CD4-positive, alpha-beta T cell (primary cell): ENCODE measurements around the gene ETFB. TPM values are rescaled to one million over a fixed set of nuclear protein-coding genes. Genes with fewer than 3 reads are reported as not detected.

ENCODE experiments used
- ATAC-seq: fragments of 200-7000 bp; cut with Tn5 transposase; one replicate; pipeline ENCODE4 v1.10.0; 2022; ENCODE audit warnings: mild to moderate bottlenecking; ENCODE audit not compliant: poor library complexity
- CTCF ChIA-PET: fragments of 350-600 bp; sonication (Branson Sonifier 250); formaldehyde crosslinking; loops from one replicate; lab custom pipeline; 2021; ENCODE audit warnings: antibody characterized with exemption, inconsistent platforms; lab: Charles Lee
- POLR2A ChIA-PET: fragments of 350-600 bp; sonication (Branson Sonifier 250); formaldehyde crosslinking; loops from one replicate; lab custom pipeline; 2021; ENCODE audit warnings: antibody characterized with exemption, inconsistent platforms; lab: Charles Lee
- DNase-seq, 14 experiments: peaks; one replicate each; pipeline ENCODE4 v3.0.0-alpha.2; 2013 to 2020; ENCODE audit warnings: mixed read lengths in 2 of 14
- H3K27ac ChIP-seq, 2 donors: one replicate each; pipeline versions ENCODE4 v1.5.1 to v1.7.0; 2013; ENCODE audit warnings: low read length in 2 of 2, low read depth in 1 of 2, mild to moderate bottlenecking in 1 of 2
- H3K27me3 ChIP-seq, 2 experiments: 1 replicate in 1 of 2; 2 replicates in 1 of 2; pipeline versions ENCODE4 v1.6.1 to v1.7.0; 2013; ENCODE audit warnings: low read length in 2 of 2, control low read depth in 1 of 2, mild to moderate bottlenecking in 1 of 2, moderate library complexity in 1 of 2; ENCODE audit not compliant: insufficient read depth in 2 of 2, control insufficient read depth in 1 of 2
- H3K36me3 ChIP-seq: one replicate; pipeline ENCODE4 v1.6.1; 2013; ENCODE audit warnings: low read length, control low read depth; ENCODE audit not compliant: insufficient read depth
- H3K4me1 ChIP-seq: one replicate; pipeline ENCODE4 v1.6.1; 2013; ENCODE audit warnings: low read length, control low read depth; ENCODE audit not compliant: insufficient read depth
- H3K4me3 ChIP-seq: one replicate; pipeline ENCODE4 v1.5.1; 2013; ENCODE audit warnings: mild to moderate bottlenecking, low read length, moderate library complexity
- H3K9me3 ChIP-seq, 2 experiments: 1 replicate in 1 of 2; 2 replicates in 1 of 2; pipeline versions ENCODE4 v1.6.1 to v1.7.0; 2013; ENCODE audit warnings: low read length in 2 of 2, mild to moderate bottlenecking in 2 of 2, control low read depth in 1 of 2, moderate library complexity in 1 of 2; ENCODE audit not compliant: control insufficient read depth in 1 of 2, insufficient read depth in 1 of 2
- H3K27ac Mint-ChIP-seq: one replicate; pipeline ENCODE4 v1.8.0; 2020; ENCODE audit warnings: mixed read lengths
- H3K27me3 Mint-ChIP-seq: one replicate; pipeline ENCODE4 v1.8.0; 2021; ENCODE audit warnings: mixed read lengths
- H3K36me3 Mint-ChIP-seq: one replicate; pipeline ENCODE4 v1.8.0; 2021; ENCODE audit warnings: low read depth, mixed read lengths
- H3K4me1 Mint-ChIP-seq: one replicate; pipeline ENCODE4 v1.8.0; 2021; ENCODE audit warnings: low read depth, mixed read lengths
- H3K4me3 Mint-ChIP-seq: one replicate; pipeline ENCODE4 v1.8.0; 2020; ENCODE audit warnings: mild to moderate bottlenecking, mixed read lengths
- H3K9me3 Mint-ChIP-seq: one replicate; pipeline ENCODE4 v1.8.0; 2020; ENCODE audit warnings: mixed read lengths
- CTCF ChIP-seq: fragments of 200-600 bp; IDR thresholded peaks from one replicate; pipeline ENCODE4 v1.8.0; 2022; ENCODE audit warnings: antibody characterized with exemption, mild to moderate bottlenecking
- intact Hi-C, 2 experiments: fragments of 100-400 bp; cut with DNase I in 1 of 2; cut with micrococcal nuclease in 1 of 2; formaldehyde crosslinking; loops; one replicate each; pipeline versions ENCODE4 v1.15.1 to v1.9.0; 2023 to 2025; cut with DNase I, micrococcal nuclease
- total RNA-seq, 174 experiments: library from RNA in 2 of 174; stranded (reverse) in 2 of 174; gene quantifications; one replicate each; pipeline ENCODE4 v1.2.3 and lab custom pipeline; 2021 to 2026

Gene ETFB
- total RNA-seq, 2 experiments from 2014 or later: 29.7 to 30.1 TPM

- peaks cover 84% of the 10 kb centered on the region for H3K4me1 ChIP-seq
- no peak for TF ChIP-seq CTCF
Measured at GRCh38 chr19:51371186-51371690, 5.0 kb upstream of the ETFB start.

GRCh38 chr19:51370230-51370629, 4.0 kb upstream of the ETFB start:
- peak overlapping the region; percentile 65 for H3K4me3 Mint-ChIP-seq
- peak overlapping the region; percentile 45 for H3K4me3 ChIP-seq
- H3K27ac Mint-ChIP-seq: peak overlapping the region; percentile 60
- ATAC-seq (no peak), DNase-seq (no peak)
- H3K4me1 ChIP-seq: peaks cover 83% of the 10 kb centered on the region
- H3K36me3 Mint-ChIP-seq: peaks cover 12% of the 10 kb centered on the region
- no peaks in the 10 kb centered on the region for H3K27me3 Mint-ChIP-seq
- peaks cover 0 to 7% of the 10 kb centered on the region in 2 experiments for H3K9me3 ChIP-seq
- no peak overlapping the region for H3K27ac ChIP-seq
- TF ChIP-seq CTCF: no peak
- H3K27me3 ChIP-seq: no peaks in the 10 kb centered on the region
- ChIA-PET POLR2A (no interaction called here), CTCF (interaction anchor here (0.8 to 1.2 kb wide), 2 partner anchors 24 to 51 kb away, joined by 3 read pairs; no protein-coding TSS in a partner anchor)
- H3K4me1 Mint-ChIP-seq: peaks cover 77% of the 10 kb centered on the region
- H3K36me3 ChIP-seq: no peaks in the 10 kb centered on the region
- no peaks in the 10 kb centered on the region for H3K9me3 Mint-ChIP-seq
- intact Hi-C loops: no loop called here

More at GRCh38 chr19:51371186-51371690, 5.0 kb upstream of the ETFB start:
- H3K27ac Mint-ChIP-seq: peak overlapping the region; percentile 9
- H3K36me3 ChIP-seq: no peaks in the 10 kb centered on the region
- H3K4me3 Mint-ChIP-seq: peak overlapping the region; percentile 65
- ATAC-seq (no peak), DNase-seq (no peak)
- no peaks in the 10 kb centered on the region for H3K27me3 ChIP-seq
- CTCF ChIA-PET: no interaction called here
- peaks cover 79% of the 10 kb centered on the region for H3K4me1 Mint-ChIP-seq
- POLR2A ChIA-PET: no interaction called here
- H3K36me3 Mint-ChIP-seq: peaks cover 8% of the 10 kb centered on the region
- peak overlapping the region in 1 of 2 donors; percentile 62 for H3K27ac ChIP-seq
- peak overlapping the region; percentile 45 for H3K4me3 ChIP-seq
- no peaks in the 10 kb centered on the region for H3K9me3 Mint-ChIP-seq
- no peaks in the 10 kb centered on the region for H3K27me3 Mint-ChIP-seq
- H3K9me3 ChIP-seq: peaks cover 0 to 7% of the 10 kb centered on the region in 2 experiments
- intact Hi-C loops: no loop called here

GRCh38 chr19:51368366-51369282, 2.4 kb upstream of the ETFB start, which contains the start of gene CLDND2:
CLDND2 (minus strand) TSS chr19:51369003; CDS start chr19:51368577, 426 bp downstream.
- POLR2A ChIA-PET: interaction anchor here (2.0 kb wide), 1 partner anchor 25 kb away, joined by 9 read pairs; no protein-coding TSS in a partner anchor
- Mint-ChIP-seq H3K27me3 (no peaks in the 10 kb centered on the region), H3K36me3 (peaks cover 12% of the 10 kb centered on the region), H3K4me3 (peak within 1 kb of the TSS; percentile 96), H3K4me1 (peaks cover 74% of the 10 kb centered on the region), H3K27ac (peak within 1 kb of the TSS; percentile 84), H3K9me3 (no peaks in the 10 kb centered on the region)
- peak in 3 of 14 experiments; percentile 32 to 48 (median 36) for DNase-seq
- H3K36me3 ChIP-seq: no peaks in the 10 kb centered on the region
- intact Hi-C loops: loop anchor here in 1 of 2 experiments (10.0 kb wide), 1 partner anchor 226 kb away; no protein-coding TSS in a partner anchor
- no peak for TF ChIP-seq CTCF
- ATAC-seq: no peak
- H3K4me3 ChIP-seq: peak within 1 kb of the TSS; percentile 90
- H3K4me1 ChIP-seq: peaks cover 84% of the 10 kb centered on the region
- H3K27me3 ChIP-seq: no peaks in the 10 kb centered on the region
- H3K9me3 ChIP-seq: no peaks in the 10 kb centered on the region
- CTCF ChIA-PET: no interaction called here
- peak within 1 kb of the TSS; percentile 55 to 65 for H3K27ac ChIP-seq
